ENCODE results near the gene SEMA3E.
A peak's percentile ranks its signal among the peaks of the same experiment; 100 is the strongest.

Gene SEMA3E

GRCh38 chr7:83347945-83348444, 300.9 kb downstream of the SEMA3E start:
- no peak for TF ChIP-seq CTCF (IDR thresholded peaks at IDR 0.05; ENCODE audit: low read length, missing control alignments)
- no peak overlapping the region for H3K4me3 ChIP-seq (replicated peaks; ENCODE audit: low read depth, low read length)
- peak; percentile 74 for DNase-seq (ENCODE audit: low read depth)

- TF ChIP-seq CTCF (IDR thresholded peaks at IDR 0.05; ENCODE audit: low read length, missing control alignments): no peak
- no peak for DNase-seq (ENCODE audit: low read depth)
- no peak overlapping the region for H3K4me3 ChIP-seq (replicated peaks; ENCODE audit: low read depth, low read length)
Measured at GRCh38 chr7:83339907-83340306, 309.0 kb downstream of the SEMA3E start.

- no peak for TF ChIP-seq CTCF (IDR thresholded peaks at IDR 0.05; ENCODE audit: low read length, missing control alignments)
- DNase-seq (ENCODE audit: low read depth): no peak
- no peak overlapping the region for H3K4me3 ChIP-seq (replicated peaks; ENCODE audit: low read depth, low read length)
Measured at GRCh38 chr7:83338277-83338950, 310.5 kb downstream of the SEMA3E start.

- H3K4me3 ChIP-seq (replicated peaks; ENCODE audit: low read depth, low read length): no peak overlapping the region
- TF ChIP-seq CTCF (IDR thresholded peaks at IDR 0.05; ENCODE audit: low read length, missing control alignments): no peak
- no peak for DNase-seq (ENCODE audit: low read depth)
Measured at GRCh38 chr7:83337050-83337449, 311.9 kb downstream of the SEMA3E start.

- no peak for TF ChIP-seq CTCF (IDR thresholded peaks at IDR 0.05; ENCODE audit: low read length, missing control alignments)
- no peak for DNase-seq (ENCODE audit: low read depth)
- H3K4me3 ChIP-seq (replicated peaks; ENCODE audit: low read depth, low read length): no peak overlapping the region
Measured at GRCh38 chr7:83326223-83326622, 322.7 kb downstream of the SEMA3E start.

- DNase-seq (ENCODE audit: low read depth): no peak
- TF ChIP-seq CTCF (IDR thresholded peaks at IDR 0.05; ENCODE audit: low read length, missing control alignments): no peak
- H3K4me3 ChIP-seq (replicated peaks; ENCODE audit: low read depth, low read length): no peak overlapping the region
Measured at GRCh38 chr7:83325083-83325482, 323.9 kb downstream of the SEMA3E start.

- DNase-seq (ENCODE audit: low read depth): no peak
- H3K4me3 ChIP-seq (replicated peaks; ENCODE audit: low read depth, low read length): no peak overlapping the region
- no peak for TF ChIP-seq CTCF (IDR thresholded peaks at IDR 0.05; ENCODE audit: low read length, missing control alignments)
Measured at GRCh38 chr7:83324596-83324995, 324.3 kb downstream of the SEMA3E start.

All from fibroblast of pulmonary artery (primary cell).